Right lobe of liver (tissue), 4 donors: ENCODE data around the gene ATXN10.

Experiments
- CTCF ChIP-seq, 4 donors: fragments of 200-600 bp in 3 of 4; fragments of 450-650 bp in 1 of 4; IDR thresholded peaks; one replicate each; pipeline versions ENCODE4 v1.5.1 to v1.8.0; 2016 to 2022; ENCODE audit warnings: antibody characterized with exemption in 4 of 4, mild to moderate bottlenecking in 2 of 4
- POLR2A ChIP-seq: fragments of 450-650 bp; IDR thresholded peaks from one replicate; pipeline ENCODE4 v1.6.1; 2017; ENCODE audit warnings: antibody characterized with exemption, mild to moderate bottlenecking
- donor health status: DM: no; HTN: no; CAD: no.
- donor health status: DM: no; HTN: no; CAD: no.
- donor health status: DM: no; HTN: yes; CAD: no.

GRCh38 chr22:45718391-45718790, 46.8 kb downstream of the ATXN10 start:
- TF ChIP-seq CTCF (IDR thresholded peaks at IDR 0.05) (no peak), POLR2A (no peak)
